ENCODE measurements around the gene TYSND1. TPM values are rescaled to one million over a fixed set of nuclear protein-coding genes. Genes with fewer than 3 reads are reported as not detected.

TYSND1 gene
- total RNA-seq, 1 experiment from 2014 or later: 29.8 TPM

DNA sequence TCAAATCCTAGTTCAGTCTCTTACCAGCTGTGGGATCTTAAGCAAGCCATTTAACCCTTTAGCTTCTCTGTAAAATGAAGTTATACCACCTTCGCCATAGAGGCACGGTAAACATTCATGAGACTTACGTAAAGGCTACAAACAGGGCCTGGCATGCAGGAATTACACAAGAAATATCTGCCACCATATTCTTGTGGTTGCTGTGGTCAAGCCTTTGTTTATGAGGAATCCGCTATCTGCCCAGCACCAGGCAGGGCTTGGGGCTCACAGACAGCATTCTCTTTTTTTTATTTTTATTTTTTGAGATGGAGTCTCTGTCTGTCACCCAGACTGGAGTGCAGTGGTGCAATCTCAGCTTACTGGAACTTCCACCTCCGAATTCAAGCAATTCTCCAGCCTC is 23.8 kb downstream of the TYSND1 start:
- DNase-seq: no peak
- H3K36me3 Mint-ChIP-seq (ENCODE audit: insufficient read depth, unreplicated experiment): no peaks in the 10 kb centered on the region
- H3K9me3 ChIP-seq: no peaks in the 10 kb centered on the region
- BruUV-seq (replicated peaks): no TSS peak
- intact Hi-C loops (cut with micrococcal nuclease; ENCODE audit: unreplicated experiment): no loop called here
- peaks cover 7% of the 10 kb centered on the region; the same call in 1 of the 2 replicates for H3K36me3 ChIP-seq (ENCODE audit: control insufficient read depth, insufficient read depth, low read length)
- CTCF ChIA-PET: interaction anchor here (1.0 to 1.1 kb wide), 2 partner anchors 16 to 24 kb away, joined by 3 to 4 read pairs; partner anchors contain the start of gene TYSND1
- no peaks in the 10 kb centered on the region for H3K4me1 ChIP-seq
- H3K27me3 ChIP-seq (replicated peaks; ENCODE audit: control insufficient read depth, insufficient read depth, low read length): no peaks in the 10 kb centered on the region
- H3K4me3 Mint-ChIP-seq (ENCODE audit: unreplicated experiment): no peak overlapping the region
- H3K27ac Mint-ChIP-seq (ENCODE audit: unreplicated experiment): no peak overlapping the region
- TF ChIP-seq CTCF (IDR thresholded peaks at IDR 0.05; ENCODE audit: insufficient read depth in 1 of 2, low read depth in 1 of 2, low read length in 1 of 2, severe bottlenecking in 1 of 2, unreplicated experiment in 1 of 2): no peak
- no peaks in the 10 kb centered on the region for H3K27me3 Mint-ChIP-seq (ENCODE audit: insufficient read depth, unreplicated experiment)
- H3K4me3 ChIP-seq (ENCODE audit: low read depth, low read length): no peak overlapping the region
- POLR2A ChIA-PET: interaction anchor here (0.6 to 1.3 kb wide), 2 partner anchors 24 to 325 kb away, joined by 3 to 4 read pairs; partner anchors contain the start of gene TYSND1
- no peaks in the 10 kb centered on the region for H3K4me1 Mint-ChIP-seq (ENCODE audit: low read depth, unreplicated experiment)
- H3K9me3 Mint-ChIP-seq (ENCODE audit: unreplicated experiment): no peaks in the 10 kb centered on the region

- Mint-ChIP-seq H3K27ac (ENCODE audit: unreplicated experiment) (no peak overlapping the region), H3K27me3 (ENCODE audit: insufficient read depth, unreplicated experiment) (no peaks in the 10 kb centered on the region), H3K9me3 (ENCODE audit: unreplicated experiment) (no peaks in the 10 kb centered on the region), H3K4me1 (ENCODE audit: low read depth, unreplicated experiment) (no peaks in the 10 kb centered on the region), H3K36me3 (ENCODE audit: insufficient read depth, unreplicated experiment) (no peaks in the 10 kb centered on the region), H3K4me3 (ENCODE audit: unreplicated experiment) (no peak overlapping the region)
- no TSS peak for BruUV-seq (replicated peaks)
- DNase-seq: no peak
- no peaks in the 10 kb centered on the region for H3K27me3 ChIP-seq (replicated peaks; ENCODE audit: control insufficient read depth, insufficient read depth, low read length)
- no peak overlapping the region for H3K4me3 ChIP-seq (ENCODE audit: low read depth, low read length)
- no peak for TF ChIP-seq CTCF (IDR thresholded peaks at IDR 0.05; ENCODE audit: insufficient read depth in 1 of 2, low read depth in 1 of 2, low read length in 1 of 2, severe bottlenecking in 1 of 2, unreplicated experiment in 1 of 2)
- no peaks in the 10 kb centered on the region for H3K4me1 ChIP-seq
- H3K9me3 ChIP-seq: no peaks in the 10 kb centered on the region
- CTCF ChIA-PET: interaction anchor here (1.4 kb wide), 1 partner anchor 9 kb away, joined by 3 read pairs; no protein-coding TSS in a partner anchor
- H3K36me3 ChIP-seq (ENCODE audit: control insufficient read depth, insufficient read depth, low read length): peaks cover 7% of the 10 kb centered on the region; the same call in 1 of the 2 replicates
- POLR2A ChIA-PET: interaction anchor here (1.3 kb wide), 1 partner anchor 25 kb away, joined by 4 read pairs; the partner anchor contains the start of gene TYSND1
- intact Hi-C loops (cut with micrococcal nuclease; ENCODE audit: unreplicated experiment): no loop called here
Observed at GRCh38 chr10:70121281-70121949, 25.1 kb downstream of the TYSND1 start.

GRCh38 chr10:70120417-70120816 is 26.1 kb downstream of the TYSND1 start:
- no peaks in the 10 kb centered on the region for H3K9me3 ChIP-seq
- no peaks in the 10 kb centered on the region for H3K27me3 ChIP-seq (replicated peaks; ENCODE audit: control insufficient read depth, insufficient read depth, low read length)
- Mint-ChIP-seq H3K36me3 (ENCODE audit: insufficient read depth, unreplicated experiment) (no peaks in the 10 kb centered on the region), H3K4me3 (ENCODE audit: unreplicated experiment) (no peak overlapping the region), H3K27ac (ENCODE audit: unreplicated experiment) (no peak overlapping the region), H3K4me1 (ENCODE audit: low read depth, unreplicated experiment) (no peaks in the 10 kb centered on the region), H3K27me3 (ENCODE audit: insufficient read depth, unreplicated experiment) (no peaks in the 10 kb centered on the region), H3K9me3 (ENCODE audit: unreplicated experiment) (no peaks in the 10 kb centered on the region)
- ChIA-PET CTCF (interaction anchor here (1.4 kb wide), 1 partner anchor 10 kb away, joined by 3 read pairs; no protein-coding TSS in a partner anchor), POLR2A (no interaction called here)
- no peak overlapping the region for H3K4me3 ChIP-seq (ENCODE audit: low read depth, low read length)
- no peak for TF ChIP-seq CTCF (IDR thresholded peaks at IDR 0.05; ENCODE audit: insufficient read depth in 1 of 2, low read depth in 1 of 2, low read length in 1 of 2, severe bottlenecking in 1 of 2, unreplicated experiment in 1 of 2)
- BruUV-seq (replicated peaks): no TSS peak
- H3K4me1 ChIP-seq: no peaks in the 10 kb centered on the region
- H3K36me3 ChIP-seq (ENCODE audit: control insufficient read depth, insufficient read depth, low read length): peaks cover 7% of the 10 kb centered on the region; the same call in 1 of the 2 replicates
- no peak for DNase-seq
- intact Hi-C loops (cut with micrococcal nuclease; ENCODE audit: unreplicated experiment): no loop called here

Data from Caco-2 (cell line).